Measurements from ENCODE around the gene NIT2. TPM values are rescaled to one million over a fixed set of nuclear protein-coding genes. Genes with fewer than 3 reads are reported as not detected.
A peak's percentile ranks its signal among the peaks of the same experiment; 100 is the strongest.

Gene NIT2
- total RNA-seq, 1 donor from 2014 or later: 24.7 TPM

DNA sequence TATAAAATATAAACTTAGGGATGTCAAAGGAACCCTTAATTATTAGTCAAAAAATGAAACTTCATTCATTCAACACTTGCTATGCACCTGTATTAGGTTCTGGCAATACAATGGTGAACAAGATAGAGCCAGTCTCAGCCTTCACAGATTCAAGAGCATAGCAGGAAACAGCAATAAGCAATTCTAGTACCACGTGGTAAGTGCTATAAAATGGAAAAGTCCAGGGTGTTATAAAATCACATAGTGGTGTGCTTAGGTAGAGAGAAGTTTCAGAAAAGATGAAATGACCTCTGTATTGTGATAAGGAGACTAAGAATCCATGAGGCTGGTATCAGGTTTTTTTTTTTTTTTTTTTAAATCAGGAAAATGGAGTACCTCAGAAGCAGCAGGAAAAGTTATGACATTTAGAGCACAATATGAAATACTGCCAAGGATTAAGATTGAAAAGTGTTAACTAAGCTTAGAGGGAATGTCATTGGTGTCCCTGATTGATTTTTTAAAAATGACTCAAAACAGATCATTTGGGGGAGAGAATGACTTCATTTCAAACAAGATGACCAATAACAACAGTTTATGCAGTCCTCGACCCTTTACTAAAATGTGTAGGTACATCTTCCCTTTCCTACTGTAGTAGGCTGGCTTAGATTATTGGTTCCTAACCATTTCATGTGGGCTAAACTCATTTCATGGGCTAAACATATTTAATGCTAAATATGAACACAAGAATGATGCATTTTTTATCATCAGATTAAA lies 61.3 kb downstream of the NIT2 start:
- no peak overlapping the region for H3K4me3 ChIP-seq (ENCODE audit: low read depth, low read length)
- no peak for DNase-seq (ENCODE audit: low read depth)
- TF ChIP-seq, protein P1, sequence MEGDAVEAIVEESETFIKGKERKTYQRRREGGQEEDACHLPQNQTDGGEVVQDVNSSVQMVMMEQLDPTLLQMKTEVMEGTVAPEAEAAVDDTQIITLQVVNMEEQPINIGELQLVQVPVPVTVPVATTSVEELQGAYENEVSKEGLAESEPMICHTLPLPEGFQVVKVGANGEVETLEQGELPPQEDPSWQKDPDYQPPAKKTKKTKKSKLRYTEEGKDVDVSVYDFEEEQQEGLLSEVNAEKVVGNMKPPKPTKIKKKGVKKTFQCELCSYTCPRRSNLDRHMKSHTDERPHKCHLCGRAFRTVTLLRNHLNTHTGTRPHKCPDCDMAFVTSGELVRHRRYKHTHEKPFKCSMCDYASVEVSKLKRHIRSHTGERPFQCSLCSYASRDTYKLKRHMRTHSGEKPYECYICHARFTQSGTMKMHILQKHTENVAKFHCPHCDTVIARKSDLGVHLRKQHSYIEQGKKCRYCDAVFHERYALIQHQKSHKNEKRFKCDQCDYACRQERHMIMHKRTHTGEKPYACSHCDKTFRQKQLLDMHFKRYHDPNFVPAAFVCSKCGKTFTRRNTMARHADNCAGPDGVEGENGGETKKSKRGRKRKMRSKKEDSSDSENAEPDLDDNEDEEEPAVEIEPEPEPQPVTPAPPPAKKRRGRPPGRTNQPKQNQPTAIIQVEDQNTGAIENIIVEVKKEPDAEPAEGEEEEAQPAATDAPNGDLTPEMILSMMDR (conservative IDR thresholded peaks at IDR 0.05; ENCODE audit: low read depth, low read length): no peak

DNA sequence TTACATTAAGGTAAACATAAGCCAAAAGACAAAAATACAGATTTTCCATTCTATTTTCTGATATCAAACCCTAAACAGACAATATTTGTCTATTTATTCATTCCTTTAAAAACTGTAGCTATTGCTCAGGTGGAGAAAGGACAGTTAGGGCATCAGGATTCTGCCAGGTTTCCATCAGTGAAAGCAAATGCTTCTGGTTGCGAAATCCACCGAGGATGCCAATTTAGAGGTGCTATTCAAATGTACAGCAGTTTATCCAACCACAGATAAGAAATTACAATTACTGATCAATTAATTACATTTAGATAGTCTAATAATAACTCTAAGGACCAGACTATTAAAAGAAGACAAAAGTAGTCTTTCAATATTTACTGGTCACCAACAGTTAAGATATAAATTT lies 62.4 kb downstream of the NIT2 start:
- no peak for DNase-seq (ENCODE audit: low read depth)
- TF ChIP-seq, protein P1 (conservative IDR thresholded peaks at IDR 0.05; ENCODE audit: low read depth, low read length): no peak
- H3K4me3 ChIP-seq (ENCODE audit: low read depth, low read length): no peak overlapping the region

DNA sequence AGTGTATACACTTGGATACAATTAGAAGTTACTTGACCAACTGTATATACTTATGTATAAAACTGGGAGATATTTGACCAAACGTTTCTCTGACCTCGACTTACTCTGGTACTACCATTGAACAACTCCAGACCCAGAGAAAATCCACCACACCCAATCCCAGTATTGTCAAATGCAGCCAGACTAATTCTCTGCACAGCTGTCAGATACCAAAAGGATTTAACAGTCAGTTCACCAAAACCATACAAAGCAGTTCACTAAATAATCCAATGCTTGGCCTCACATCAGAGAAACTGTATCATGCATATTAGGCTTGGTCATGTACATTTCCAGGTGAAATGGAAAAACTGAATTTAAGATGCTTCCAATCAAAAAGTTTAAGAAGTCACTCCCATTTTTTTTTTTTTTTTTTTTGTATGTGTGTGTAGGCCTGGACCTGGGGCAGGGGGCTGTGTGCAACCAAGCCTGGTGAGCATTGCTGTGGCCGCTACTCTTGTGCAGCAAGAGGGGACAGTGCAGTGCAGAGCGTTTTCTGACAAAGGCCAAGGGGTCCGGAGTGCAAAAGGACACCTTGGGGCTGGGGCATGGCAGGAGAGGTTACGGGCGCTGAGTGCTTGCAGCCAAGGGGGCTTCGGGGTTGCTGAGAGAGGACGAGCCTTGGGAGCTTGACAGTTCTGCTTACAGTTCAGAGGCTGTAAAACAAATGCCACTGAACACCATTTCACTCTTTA lies 64.9 kb downstream of the NIT2 start:
- TF ChIP-seq, protein P1 (conservative IDR thresholded peaks at IDR 0.05; ENCODE audit: low read depth, low read length): no peak
- no peak for DNase-seq (ENCODE audit: low read depth)
- H3K4me3 ChIP-seq (ENCODE audit: low read depth, low read length): peak overlapping the region; percentile 78

DNA sequence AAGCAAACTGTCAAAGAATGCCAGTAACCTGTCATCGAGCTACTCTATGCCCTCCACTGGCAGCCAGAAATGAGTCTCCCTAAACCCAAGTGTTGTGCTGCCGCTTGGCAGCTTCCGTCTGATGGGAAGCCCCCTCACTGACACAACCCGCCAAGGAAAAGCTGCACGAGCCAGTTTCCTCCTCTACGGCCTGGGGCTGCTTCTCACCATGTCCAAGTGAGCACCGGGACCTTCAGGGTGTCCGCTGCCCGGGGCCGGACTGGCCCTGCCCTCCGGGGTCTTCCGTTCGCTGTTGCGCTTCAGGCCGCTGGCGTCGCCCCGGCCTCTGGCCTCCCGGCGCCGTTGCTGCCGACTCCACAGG lies 65.8 kb downstream of the NIT2 start:
- no peak for DNase-seq (ENCODE audit: low read depth)
- H3K4me3 ChIP-seq (ENCODE audit: low read depth, low read length): peak overlapping the region; percentile 78
- TF ChIP-seq, protein P1 (conservative IDR thresholded peaks at IDR 0.05; ENCODE audit: low read depth, low read length): no peak

DNA sequence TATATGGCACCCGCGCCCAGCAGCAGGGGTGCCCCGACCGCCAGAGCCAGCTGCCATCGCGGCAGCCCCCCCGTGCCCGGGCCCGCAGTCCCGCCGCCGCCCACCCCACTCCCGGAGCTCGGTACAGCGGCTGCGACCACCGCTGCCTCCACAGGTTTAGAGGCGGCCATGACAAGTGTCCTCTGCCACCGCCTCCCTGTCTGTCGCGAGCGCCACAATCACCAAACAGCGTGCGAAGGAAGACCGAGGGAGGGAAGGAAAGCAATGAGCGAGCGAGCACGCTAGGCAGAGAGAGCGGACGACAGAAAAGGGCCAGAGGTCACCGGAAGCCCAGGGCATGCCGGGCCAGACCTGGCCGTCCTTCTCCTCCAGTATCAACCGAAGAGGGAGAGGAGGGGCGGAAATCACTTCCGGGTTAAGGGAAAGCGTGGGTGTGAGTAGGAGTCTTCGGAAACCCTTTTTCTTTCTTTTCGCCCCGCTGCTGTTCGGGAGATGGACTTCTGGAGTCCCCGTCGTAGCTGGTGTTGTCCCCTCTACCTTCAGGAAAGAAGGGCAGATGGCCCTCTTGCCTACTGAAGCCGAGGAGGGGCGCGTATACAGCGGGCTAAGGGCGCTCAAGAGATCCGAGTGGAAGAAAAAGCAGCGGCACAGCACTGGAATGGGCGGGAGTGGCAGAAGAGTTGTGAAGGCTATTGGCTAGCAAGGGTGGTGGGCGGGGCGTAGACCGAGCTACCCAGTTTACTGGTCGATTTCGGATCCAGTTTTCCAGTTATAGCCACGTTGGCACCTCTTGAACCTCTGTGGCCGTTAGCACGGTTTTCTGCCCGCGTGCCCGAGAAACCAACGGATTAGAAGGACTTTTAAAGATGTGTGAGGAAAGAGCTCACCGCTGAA lies 66.5 kb downstream of the NIT2 start, which contains the start of the genes LNP1 and TOMM70:
LNP1 (plus strand) TSS at position 760 of the 894 bp plus-strand sequence. CDS start 28,191 bp downstream, outside the sequence.
TOMM70 (minus strand) TSS at position 310 of the 894 bp plus-strand sequence; CDS start at position 170, 140 bp downstream.
- TF ChIP-seq, protein P1 (conservative IDR thresholded peaks at IDR 0.05; ENCODE audit: low read depth, low read length): no peak
- DNase-seq (ENCODE audit: low read depth): peak; percentile 84
- peak within 1 kb of the TSS; percentile 78 for H3K4me3 ChIP-seq (ENCODE audit: low read depth, low read length)

DNA sequence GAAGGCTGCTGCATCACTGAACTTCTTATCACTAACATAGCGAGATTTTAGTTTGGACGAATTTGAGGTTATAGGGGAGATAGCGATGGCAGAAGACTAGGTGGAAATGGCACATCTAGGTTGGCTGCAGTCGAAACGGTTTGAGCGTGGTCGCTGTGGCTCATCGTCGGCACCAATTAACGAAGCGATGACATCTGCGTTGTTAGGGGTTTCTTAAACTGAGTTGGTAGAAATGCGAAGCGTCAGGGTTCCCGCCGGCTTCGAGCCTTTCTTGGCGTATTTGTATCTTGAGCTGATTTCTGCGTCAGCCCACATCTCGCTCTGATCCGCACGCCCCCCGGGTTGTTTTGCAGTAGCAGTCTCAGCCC lies 67.1 kb downstream of the NIT2 start:
- TF ChIP-seq, protein P1 (conservative IDR thresholded peaks at IDR 0.05; ENCODE audit: low read depth, low read length): no peak
- no peak for DNase-seq (ENCODE audit: low read depth)
- peak overlapping the region; percentile 78 for H3K4me3 ChIP-seq (ENCODE audit: low read depth, low read length)
